OCI-M2 (cell line): ENCODE measurements around the gene HPS5.

Source experiments
- DNase-seq: peaks from one replicate; lab custom pipeline; 2025; ENCODE audit not compliant: unreplicated experiment; lab: John Stamatoyannopoulos, UW

Gene HPS5

DNA sequence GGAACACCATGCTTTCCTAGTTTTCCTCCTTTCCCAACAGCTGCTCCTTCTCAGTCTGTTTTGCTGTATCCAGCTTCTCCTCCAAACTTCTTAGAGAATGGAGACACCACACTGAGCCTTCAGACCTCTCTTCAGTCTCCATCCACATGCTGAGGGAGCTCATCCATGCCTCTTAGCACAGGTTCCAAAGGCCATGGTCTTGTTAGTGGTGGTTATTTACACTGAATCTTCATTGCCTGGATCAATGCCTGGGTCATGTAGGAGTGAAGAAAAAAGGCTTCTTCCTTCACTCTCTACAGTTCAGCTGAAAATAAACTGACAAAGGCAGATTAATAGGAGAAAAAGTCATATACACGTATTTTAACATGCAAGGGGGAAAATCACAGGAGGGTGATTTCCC lies 82.3 kb downstream of the HPS5 start:
- no peak for DNase-seq

DNA sequence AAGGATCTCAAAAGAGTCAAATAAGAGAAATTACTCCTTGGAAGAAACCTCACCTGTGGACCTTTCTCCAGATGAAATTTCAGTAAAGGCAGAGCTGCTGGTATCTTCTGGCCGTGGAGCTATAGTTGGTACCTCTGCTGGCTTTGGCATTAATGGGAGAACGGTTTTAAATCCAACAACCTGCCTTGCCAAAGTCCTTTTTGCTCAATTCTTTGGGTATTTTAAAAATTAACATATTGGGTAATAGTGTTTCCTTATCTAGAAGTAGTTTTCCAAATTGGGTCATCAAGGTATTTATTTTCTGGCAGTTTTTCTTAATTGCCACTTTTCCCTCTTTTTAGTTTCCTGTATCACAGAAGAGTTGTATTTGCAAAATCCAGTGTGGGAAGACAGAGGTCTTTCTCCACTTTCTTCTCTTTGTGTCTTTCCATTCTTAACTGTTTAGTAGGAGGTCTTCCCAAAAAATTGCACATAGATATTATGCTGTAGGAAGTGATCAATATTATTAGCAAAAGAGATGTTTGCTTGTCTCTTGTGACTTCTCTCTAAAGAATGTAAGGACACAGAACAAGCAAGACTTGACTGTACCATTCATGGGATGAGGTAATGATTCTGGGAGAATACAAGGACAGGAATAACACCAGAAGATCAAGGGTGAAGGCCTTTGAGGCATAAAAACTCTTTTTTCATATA lies 85.1 kb downstream of the HPS5 start, which contains the start of gene SAA4:
Gene SAA4 (minus strand): TSS at position 139 of the 693 bp plus-strand sequence. CDS start 876 bp downstream, outside the sequence.
- no peak for DNase-seq

DNA sequence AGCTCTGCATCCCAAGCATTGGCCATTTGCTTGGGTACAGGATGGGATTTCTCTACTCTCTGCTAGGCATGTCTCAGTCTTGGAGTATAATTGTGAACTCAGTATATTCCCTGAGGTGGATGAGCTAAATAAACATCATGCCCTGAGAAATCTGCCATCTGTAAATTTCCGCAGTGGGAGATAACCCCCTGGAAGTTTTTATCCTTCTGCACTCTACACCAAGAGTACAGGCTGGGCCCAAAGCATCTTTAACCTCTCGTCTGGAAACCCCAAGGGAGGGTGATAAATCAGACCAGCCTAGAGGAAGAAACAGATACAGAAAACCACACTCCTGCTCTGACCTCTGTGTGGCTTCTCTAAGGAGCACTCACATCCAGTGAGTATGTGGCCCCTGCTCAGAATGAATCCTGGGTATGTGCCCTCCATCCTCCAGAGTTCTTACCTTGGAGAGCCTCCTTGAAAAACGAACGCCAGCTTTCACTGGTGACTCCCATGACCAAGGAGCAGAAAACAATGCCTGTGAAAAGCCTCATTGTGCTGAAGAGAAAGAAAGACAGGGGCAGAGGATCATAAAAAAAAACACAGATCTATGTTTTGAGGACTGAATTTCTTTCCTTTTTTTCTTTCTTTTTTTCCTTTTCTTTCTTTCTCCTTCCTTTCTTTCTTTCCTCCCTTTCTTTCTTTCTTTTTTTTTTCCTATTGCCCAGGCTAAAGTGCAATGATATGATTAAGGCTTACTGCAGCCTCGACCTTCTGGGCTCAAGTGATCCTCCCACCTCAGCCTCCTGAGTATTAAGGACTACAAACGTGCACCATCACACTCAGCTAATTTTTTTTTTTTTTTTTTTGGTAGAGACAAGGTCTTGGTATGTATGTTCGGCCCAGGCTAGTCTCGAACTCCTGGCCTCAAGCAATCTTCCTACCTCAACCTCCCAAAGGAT lies 86.3 kb downstream of the HPS5 start:
- DNase-seq, result no peak

DNA sequence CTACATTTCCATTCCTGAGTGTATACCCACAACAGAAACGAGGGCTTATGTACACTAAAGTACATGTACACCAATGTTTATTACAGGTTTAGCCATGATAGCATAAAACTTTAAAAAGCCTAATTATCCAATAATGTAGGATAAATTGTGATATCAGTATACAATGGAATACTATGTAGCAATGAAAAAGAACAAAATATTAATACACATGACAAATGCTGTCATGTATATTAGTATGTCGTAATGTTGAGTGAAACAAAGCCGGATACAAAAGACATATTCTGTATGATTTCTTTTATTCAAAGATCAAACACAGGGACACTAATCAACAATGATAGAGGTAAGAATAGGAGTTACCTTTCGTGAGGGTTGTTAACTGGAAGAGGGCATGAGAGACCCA lies 88.0 kb downstream of the HPS5 start:
- DNase-seq, result no peak

DNA sequence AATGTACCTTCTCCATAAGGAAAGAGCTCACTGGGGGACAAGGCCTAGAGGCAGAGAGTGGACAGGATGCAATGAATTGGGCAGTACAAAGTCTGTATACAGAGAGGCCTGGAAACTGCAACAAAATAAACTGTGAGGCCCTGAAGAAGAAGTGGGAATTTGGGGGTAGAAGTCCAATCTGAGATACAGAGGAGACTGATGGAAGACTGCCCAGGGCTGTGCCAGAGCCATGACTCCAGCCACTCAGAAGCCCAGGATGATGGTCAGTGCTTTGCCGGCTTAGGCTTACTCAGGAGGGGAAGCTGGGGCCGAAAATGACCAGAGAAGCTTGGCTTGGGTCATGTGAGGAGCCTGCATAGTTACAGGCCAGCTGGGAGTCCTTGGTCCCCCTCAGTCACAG lies 91.1 kb downstream of the HPS5 start:
- no peak for DNase-seq

DNA sequence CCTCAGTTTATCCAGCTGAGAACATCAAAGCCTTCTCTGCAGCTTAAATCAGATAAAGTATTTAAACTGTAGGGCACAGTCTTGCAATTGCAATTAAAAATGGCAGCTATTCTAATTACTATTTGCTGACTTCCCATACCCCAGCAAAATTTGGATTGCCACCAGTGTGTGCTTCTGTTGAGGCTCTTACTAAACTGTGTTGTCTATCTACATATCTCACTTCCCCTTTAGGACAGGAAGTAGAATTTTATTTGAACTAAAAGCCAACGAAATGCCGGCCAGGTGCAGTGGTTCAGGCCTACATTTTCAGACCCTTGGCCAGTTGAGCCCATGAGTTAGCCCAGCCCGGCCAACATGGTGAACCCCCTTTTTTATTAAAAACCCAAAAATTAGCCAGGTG lies 92.4 kb downstream of the HPS5 start:
- DNase-seq, result no peak
